Esophagus (tissue), 2 donors: ENCODE results near the gene SSBP3. TPM values are rescaled to one million over a fixed set of nuclear protein-coding genes. Genes with fewer than 3 reads are reported as not detected.
"Not testable (repeated sequence)": the region's sequence is repeated elsewhere in the genome, so short reads cannot be mapped to it uniquely, and the experiment has no call there.

Experiments used
- H3K27ac ChIP-seq, 2 donors: one replicate each; pipeline ENCODE4 v1.5.1; 2013; ENCODE audit warnings: low read depth in 2 of 2, mild to moderate bottlenecking in 2 of 2, inconsistent platforms in 1 of 2, low read length in 1 of 2, moderate library complexity in 1 of 2
- H3K27me3 ChIP-seq, 2 donors: one replicate each; pipeline ENCODE4 v1.6.1; 2013; ENCODE audit warnings: low read length in 2 of 2, control low read depth in 1 of 2, mild to moderate bottlenecking in 1 of 2; ENCODE audit not compliant: insufficient read depth in 2 of 2, control insufficient read depth in 1 of 2
- H3K36me3 ChIP-seq, 2 donors: one replicate each; pipeline ENCODE4 v1.6.1; 2013; ENCODE audit warnings: low read length in 1 of 2; ENCODE audit not compliant: control insufficient read depth in 2 of 2, insufficient read depth in 2 of 2
- H3K4me1 ChIP-seq, 2 donors: one replicate each; pipeline ENCODE4 v1.6.1; 2013; ENCODE audit warnings: low read length in 1 of 2; ENCODE audit not compliant: control insufficient read depth in 2 of 2, insufficient read depth in 2 of 2
- H3K4me3 ChIP-seq, 2 donors: one replicate each; pipeline ENCODE4 v1.5.1; 2013; ENCODE audit warnings: low read length in 2 of 2, mild to moderate bottlenecking in 2 of 2, low read depth in 1 of 2, moderate library complexity in 1 of 2
- H3K9me3 ChIP-seq, 2 donors: one replicate each; pipeline ENCODE4 v1.6.1; 2013; ENCODE audit warnings: mild to moderate bottlenecking in 2 of 2, low read depth in 1 of 2, low read length in 1 of 2, moderate library complexity in 1 of 2; ENCODE audit not compliant: control insufficient read depth in 2 of 2, insufficient read depth in 1 of 2
- WGBS, 2 donors: extraction: QIAGEN DNeasy Blood & Tissue Kit; methylation state at CpG; one replicate each; pipeline ENCODE4 v1.1.7; 2013; 5-methylcytosine and 5-hydroxymethylcytosine counted together
- polyA plus RNA-seq, 2 donors: library from polyadenylated mRNA; stranded (reverse); fragments of 200-250 nt; gene quantifications; one replicate each; pipeline ENCODE4 v1.2.3, GENCODE V29; 2013
- donor health status: healthy with polysubstance abuse.
- donor health status: Bipolar disorder and iron deficiency.

The SSBP3 gene
- polyA plus RNA-seq: 10 to 100 TPM; 30.7 to 39.0 TPM

GRCh38 chr1:54406339-54407153 is at the start of gene SSBP3:
TSS of gene SSBP3 (minus strand) at chr1:54406394.
- 0 to 1% methylated on average over 67 to 100 of the region's 100 CpGs for WGBS, 2 donors
- no peaks in the 10 kb centered on the region for H3K27me3 ChIP-seq
- peak within 1 kb of the TSS; percentile 78 to 96 for H3K27ac ChIP-seq
- H3K9me3 ChIP-seq: no peaks in the 10 kb centered on the region
- H3K4me1 ChIP-seq: peaks cover 0 to 23% of the 10 kb centered on the region in 2 donors
- peak within 1 kb of the TSS; percentile 61 to 78 for H3K4me3 ChIP-seq
- H3K36me3 ChIP-seq: no peaks in the 10 kb centered on the region

- WGBS, 2 donors: 77 to 90% methylated on average over 2 of the region's 2 CpGs
- Histone ChIP-seq H3K4me3 (no peak overlapping the region), H3K36me3 (no peaks in the 10 kb centered on the region), H3K27ac (no peak overlapping the region), H3K4me1 (no peaks in the 10 kb centered on the region), H3K9me3 (peaks cover 3 to 4% of the 10 kb centered on the region in 2 donors), H3K27me3 (no peaks in the 10 kb centered on the region)
Measured at GRCh38 chr1:54453509-54453908, 47.3 kb upstream of the SSBP3 start.

- no peaks in the 10 kb centered on the region for H3K36me3 ChIP-seq
- H3K27ac ChIP-seq: no peak overlapping the region
- no peak overlapping the region for H3K4me3 ChIP-seq
- 69 to 79% methylated on average over 3 of the region's 3 CpGs for WGBS, 2 donors
- H3K4me1 ChIP-seq: no peaks in the 10 kb centered on the region
- H3K27me3 ChIP-seq: no peaks in the 10 kb centered on the region
- peaks cover 3 to 4% of the 10 kb centered on the region in 2 donors for H3K9me3 ChIP-seq
Measured at GRCh38 chr1:54453022-54453421, 46.8 kb upstream of the SSBP3 start.

GRCh38 chr1:54449431-54449830 is 43.2 kb upstream of the SSBP3 start:
- not testable (repeated sequence) for H3K36me3 ChIP-seq, H3K27me3 ChIP-seq, H3K4me1 ChIP-seq, H3K27ac ChIP-seq, H3K9me3 ChIP-seq, H3K4me3 ChIP-seq
- WGBS, 2 donors: 88 to 93% methylated on average over 4 of the region's 4 CpGs

DNA sequence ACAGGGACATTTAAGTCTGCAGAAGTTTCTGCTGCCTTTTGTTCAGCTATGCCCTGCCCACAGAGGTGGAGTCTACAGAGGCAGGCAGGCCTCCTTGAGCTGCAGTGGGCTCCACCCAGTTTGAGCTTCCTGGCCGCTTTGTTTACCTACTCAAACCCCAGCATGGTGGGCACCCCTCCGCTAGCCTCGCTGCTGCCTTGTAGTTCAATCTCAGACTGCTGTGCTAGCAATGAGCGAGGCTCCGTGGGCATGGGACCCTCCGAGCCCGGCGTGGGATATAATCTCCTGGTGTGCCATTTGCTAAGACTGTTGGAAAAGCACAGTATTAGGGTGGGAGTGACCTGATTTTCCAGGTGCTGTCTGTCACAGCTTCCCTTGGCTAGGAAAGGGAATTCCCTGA is 42.6 kb upstream of the SSBP3 start:
- not testable (repeated sequence) for H3K36me3 ChIP-seq, H3K9me3 ChIP-seq, H3K4me3 ChIP-seq, H3K27me3 ChIP-seq, H3K4me1 ChIP-seq, H3K27ac ChIP-seq
- WGBS, 2 donors: 81 to 97% methylated on average over 8 of the region's 8 CpGs

- H3K27me3 ChIP-seq, H3K4me3 ChIP-seq, H3K9me3 ChIP-seq, H3K27ac ChIP-seq, H3K4me1 ChIP-seq, H3K36me3 ChIP-seq: not testable (repeated sequence)
- 82 to 90% methylated on average over 2 of the region's 2 CpGs for WGBS, 2 donors
Measured at GRCh38 chr1:54447081-54447480, 40.9 kb upstream of the SSBP3 start.

GRCh38 chr1:54442185-54442584 is 36.0 kb upstream of the SSBP3 start:
- H3K9me3 ChIP-seq: no peaks in the 10 kb centered on the region
- H3K4me1 ChIP-seq: no peaks in the 10 kb centered on the region
- no peaks in the 10 kb centered on the region for H3K27me3 ChIP-seq
- WGBS, 2 donors: 88 to 98% methylated on average over 2 of the region's 2 CpGs
- H3K27ac ChIP-seq: no peak overlapping the region
- H3K36me3 ChIP-seq: no peaks in the 10 kb centered on the region
- H3K4me3 ChIP-seq: no peak overlapping the region

DNA sequence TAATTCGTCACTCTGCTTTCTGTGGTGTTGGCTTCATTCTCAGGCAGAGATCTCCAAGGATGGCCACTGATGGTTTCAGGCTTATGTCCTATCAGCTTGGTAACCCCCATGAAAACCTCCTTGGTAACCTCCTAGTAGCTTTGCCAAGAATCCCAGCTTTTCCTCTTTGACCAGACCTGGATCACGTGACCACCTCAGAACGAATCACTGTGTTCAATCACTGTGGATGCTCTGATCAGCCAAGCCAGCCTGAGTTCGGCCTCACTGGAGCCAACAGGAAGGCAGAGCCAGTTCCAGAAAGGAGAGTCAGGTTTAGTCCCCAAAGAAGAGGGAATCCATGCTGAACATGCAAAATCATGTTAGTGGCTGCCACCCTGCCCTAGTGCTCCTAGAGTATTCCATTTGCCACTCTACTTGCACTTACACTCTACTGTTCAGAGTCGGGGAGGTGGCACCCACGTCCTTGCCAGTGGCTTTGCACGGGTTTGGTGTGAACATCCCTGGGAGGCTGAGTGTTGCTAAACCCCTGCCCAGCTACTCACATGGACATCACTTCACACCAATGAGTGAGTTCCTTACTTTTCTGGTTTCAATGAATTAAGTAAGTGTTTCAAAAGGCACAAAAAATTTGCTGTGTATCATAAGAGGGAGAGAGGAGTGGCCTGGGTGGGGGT is 33.5 kb upstream of the SSBP3 start:
- Histone ChIP-seq H3K27me3 (no peaks in the 10 kb centered on the region), H3K4me3 (no peak overlapping the region)
- 73 to 75% methylated on average over 7 of the region's 7 CpGs for WGBS, 2 donors

DNA sequence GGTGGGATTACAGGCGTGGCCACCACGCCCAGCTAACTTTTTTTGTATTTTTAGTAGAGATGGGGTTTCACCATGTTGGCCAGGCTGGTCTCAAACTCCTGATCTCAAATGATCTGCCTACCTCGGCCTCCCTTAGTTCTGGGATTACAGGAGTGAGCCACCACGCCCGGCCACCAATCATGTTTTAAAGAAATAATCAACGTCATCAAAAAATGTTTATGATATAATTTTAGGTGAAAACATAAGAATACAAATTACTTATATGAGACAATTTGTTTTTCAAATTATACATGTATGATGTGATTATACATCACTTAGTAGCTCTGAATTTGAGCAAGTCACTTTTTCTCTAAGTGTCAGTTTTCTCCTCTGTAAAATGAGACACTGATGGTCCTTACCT is 31.6 kb upstream of the SSBP3 start:
- H3K27ac ChIP-seq: no peak overlapping the region
- no peaks in the 10 kb centered on the region for H3K36me3 ChIP-seq
- H3K27me3 ChIP-seq: no peaks in the 10 kb centered on the region
- WGBS, 2 donors: 84 to 85% methylated on average over 6 of the region's 6 CpGs
- H3K4me3 ChIP-seq: no peak overlapping the region
- H3K4me1 ChIP-seq: no peaks in the 10 kb centered on the region
- no peaks in the 10 kb centered on the region for H3K9me3 ChIP-seq

More for the DNA sequence above, 33.5 kb upstream of the SSBP3 start:
- no peak overlapping the region for H3K27ac ChIP-seq
- no peaks in the 10 kb centered on the region for H3K9me3 ChIP-seq
- H3K4me1 ChIP-seq: no peaks in the 10 kb centered on the region
- no peaks in the 10 kb centered on the region for H3K36me3 ChIP-seq

- Histone ChIP-seq H3K36me3 (no peaks in the 10 kb centered on the region), H3K4me1 (no peaks in the 10 kb centered on the region), H3K4me3 (no peak overlapping the region), H3K9me3 (no peaks in the 10 kb centered on the region), H3K27me3 (no peaks in the 10 kb centered on the region), H3K27ac (no peak overlapping the region)
- 79 to 83% methylated on average over 5 of the region's 5 CpGs for WGBS, 2 donors
Measured at GRCh38 chr1:54436826-54437225, 30.6 kb upstream of the SSBP3 start.
